Measurements from ENCODE around the gene RBM38.
"Not testable (repeated sequence)": the region's sequence is repeated elsewhere in the genome, so short reads cannot be mapped to it uniquely, and the experiment has no call there.

RBM38 gene

GRCh38 chr20:57428324-57429158, 37.3 kb downstream of the RBM38 start:
- no peak overlapping the region for H3K4me2 ChIP-seq (ENCODE audit: low read depth, low read length, poor library complexity, severe bottlenecking)
- H3K9me3 ChIP-seq (ENCODE audit: insufficient read depth, low read depth, low read length) = no peaks in the 10 kb centered on the region
- H4K20me1 ChIP-seq (ENCODE audit: insufficient read depth, low read length, poor library complexity, severe bottlenecking) = no peaks in the 10 kb centered on the region
- no peaks in the 10 kb centered on the region for H3K36me3 ChIP-seq (ENCODE audit: insufficient read depth, low read length)
- H3K27me3 ChIP-seq (ENCODE audit: insufficient read depth, low read length, poor library complexity, severe bottlenecking) = no peaks in the 10 kb centered on the region
- no peak for TF ChIP-seq EZH2phosphoT487 (IDR thresholded peaks at IDR 0.05; ENCODE audit: borderline replicate concordance)
- TF ChIP-seq, protein P1, sequence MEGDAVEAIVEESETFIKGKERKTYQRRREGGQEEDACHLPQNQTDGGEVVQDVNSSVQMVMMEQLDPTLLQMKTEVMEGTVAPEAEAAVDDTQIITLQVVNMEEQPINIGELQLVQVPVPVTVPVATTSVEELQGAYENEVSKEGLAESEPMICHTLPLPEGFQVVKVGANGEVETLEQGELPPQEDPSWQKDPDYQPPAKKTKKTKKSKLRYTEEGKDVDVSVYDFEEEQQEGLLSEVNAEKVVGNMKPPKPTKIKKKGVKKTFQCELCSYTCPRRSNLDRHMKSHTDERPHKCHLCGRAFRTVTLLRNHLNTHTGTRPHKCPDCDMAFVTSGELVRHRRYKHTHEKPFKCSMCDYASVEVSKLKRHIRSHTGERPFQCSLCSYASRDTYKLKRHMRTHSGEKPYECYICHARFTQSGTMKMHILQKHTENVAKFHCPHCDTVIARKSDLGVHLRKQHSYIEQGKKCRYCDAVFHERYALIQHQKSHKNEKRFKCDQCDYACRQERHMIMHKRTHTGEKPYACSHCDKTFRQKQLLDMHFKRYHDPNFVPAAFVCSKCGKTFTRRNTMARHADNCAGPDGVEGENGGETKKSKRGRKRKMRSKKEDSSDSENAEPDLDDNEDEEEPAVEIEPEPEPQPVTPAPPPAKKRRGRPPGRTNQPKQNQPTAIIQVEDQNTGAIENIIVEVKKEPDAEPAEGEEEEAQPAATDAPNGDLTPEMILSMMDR (conservative IDR thresholded peaks at IDR 0.05; ENCODE audit: low read length) = no peak
- H3K9me2 ChIP-seq (replicated peaks; ENCODE audit: low read depth, low read length) = no peaks in the 10 kb centered on the region
- H3F3A ChIP-seq (ENCODE audit: low read depth) = peaks cover 7% of the 10 kb centered on the region; the same call in 1 of the 2 replicates
- H2AFZ ChIP-seq (ENCODE audit: low read length) = no peak overlapping the region
- no peak overlapping the region for H3K9ac ChIP-seq (ENCODE audit: low read depth, low read length, poor library complexity, severe bottlenecking)
- H3K79me2 ChIP-seq (ENCODE audit: insufficient read depth, low read length) = no peaks in the 10 kb centered on the region
- H3K4me1 ChIP-seq (ENCODE audit: insufficient read depth, low read length, poor library complexity, severe bottlenecking) = peaks cover 35% of the 10 kb centered on the region
- H3K4me3 ChIP-seq (ENCODE audit: low read length, poor library complexity, severe bottlenecking) = no peak overlapping the region

DNA sequence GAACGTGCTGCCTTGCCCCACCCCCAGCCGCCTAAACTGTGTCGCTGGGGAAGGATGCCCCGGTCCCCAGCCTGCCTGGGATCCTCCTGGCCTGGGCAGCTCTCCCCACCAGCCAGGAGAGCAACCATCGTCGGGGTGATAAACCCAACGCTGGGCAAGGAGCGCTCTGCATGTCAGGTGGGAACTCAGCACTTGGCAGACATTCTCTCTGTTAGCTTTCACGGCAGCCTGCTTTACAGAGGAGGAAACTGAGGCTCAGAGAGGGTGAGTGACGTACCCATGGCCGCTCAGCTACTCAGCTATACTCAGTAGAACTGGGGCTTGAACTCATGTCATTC, 37.9 kb downstream of the RBM38 start:
- Histone ChIP-seq H3K36me3 (ENCODE audit: insufficient read depth, low read length) (no peaks in the 10 kb centered on the region), H3K9ac (ENCODE audit: low read depth, low read length, poor library complexity, severe bottlenecking) (no peak overlapping the region), H3F3A (ENCODE audit: low read depth) (peaks cover 8% of the 10 kb centered on the region; the same call in 1 of the 2 replicates), H3K9me2 (replicated peaks; ENCODE audit: low read depth, low read length) (no peaks in the 10 kb centered on the region), H2AFZ (ENCODE audit: low read length) (no peak overlapping the region), H3K4me1 (ENCODE audit: insufficient read depth, low read length, poor library complexity, severe bottlenecking) (peaks cover 41% of the 10 kb centered on the region), H3K4me2 (ENCODE audit: low read depth, low read length, poor library complexity, severe bottlenecking) (no peak overlapping the region), H4K20me1 (ENCODE audit: insufficient read depth, low read length, poor library complexity, severe bottlenecking) (no peaks in the 10 kb centered on the region), H3K27me3 (ENCODE audit: insufficient read depth, low read length, poor library complexity, severe bottlenecking) (no peaks in the 10 kb centered on the region), H3K4me3 (ENCODE audit: low read length, poor library complexity, severe bottlenecking) (no peak overlapping the region), H3K9me3 (ENCODE audit: insufficient read depth, low read depth, low read length) (no peaks in the 10 kb centered on the region), H3K79me2 (ENCODE audit: insufficient read depth, low read length) (no peaks in the 10 kb centered on the region)
- no peak for TF ChIP-seq EZH2phosphoT487 (IDR thresholded peaks at IDR 0.05; ENCODE audit: borderline replicate concordance)
- TF ChIP-seq, protein P1 (conservative IDR thresholded peaks at IDR 0.05; ENCODE audit: low read length) = no peak

DNA sequence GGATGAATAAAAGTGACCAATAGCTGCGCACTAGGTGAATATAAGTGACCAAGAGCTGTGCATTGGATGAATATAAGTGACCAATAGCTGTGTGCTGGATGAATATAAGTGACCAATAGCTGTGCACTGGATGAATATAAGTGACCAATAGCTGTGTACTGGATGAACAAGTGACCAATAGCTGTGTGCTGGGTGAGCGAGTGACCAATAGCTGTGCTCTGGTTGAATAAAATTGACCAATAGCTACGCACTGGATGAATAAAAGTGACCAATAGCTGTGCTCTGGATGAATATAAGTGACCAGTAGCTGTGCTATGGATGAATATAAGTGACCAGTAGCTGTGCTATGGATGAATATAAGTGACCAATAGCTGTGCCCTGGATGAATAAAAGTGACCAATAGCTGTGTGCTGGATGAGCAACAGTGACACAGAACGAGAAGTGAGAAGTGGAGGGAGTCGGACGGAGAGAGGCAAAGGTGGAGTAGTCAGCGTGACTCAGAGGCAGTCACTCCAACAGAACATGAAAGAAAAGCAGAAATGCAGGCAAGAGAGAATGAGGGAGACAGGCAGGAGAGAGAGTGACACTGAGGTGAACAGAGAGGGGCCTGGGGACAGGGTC, 38.5 kb downstream of the RBM38 start:
- H3K79me2 ChIP-seq (ENCODE audit: insufficient read depth, low read length) = no peaks in the 10 kb centered on the region
- H3K4me3 ChIP-seq (ENCODE audit: low read length, poor library complexity, severe bottlenecking) = no peak overlapping the region
- no peak overlapping the region for H3K9ac ChIP-seq (ENCODE audit: low read depth, low read length, poor library complexity, severe bottlenecking)
- no peaks in the 10 kb centered on the region for H4K20me1 ChIP-seq (ENCODE audit: insufficient read depth, low read length, poor library complexity, severe bottlenecking)
- no peaks in the 10 kb centered on the region for H3K36me3 ChIP-seq (ENCODE audit: insufficient read depth, low read length)
- no peak overlapping the region for H3K4me2 ChIP-seq (ENCODE audit: low read depth, low read length, poor library complexity, severe bottlenecking)
- no peaks in the 10 kb centered on the region for H3K27me3 ChIP-seq (ENCODE audit: insufficient read depth, low read length, poor library complexity, severe bottlenecking)
- no peaks in the 10 kb centered on the region for H3K9me2 ChIP-seq (replicated peaks; ENCODE audit: low read depth, low read length)
- H2AFZ ChIP-seq (ENCODE audit: low read length) = no peak overlapping the region
- H3K9me3 ChIP-seq (ENCODE audit: insufficient read depth, low read depth, low read length) = no peaks in the 10 kb centered on the region
- H3F3A ChIP-seq (ENCODE audit: low read depth) = peaks cover 8% of the 10 kb centered on the region; the same call in 1 of the 2 replicates
- peaks cover 47% of the 10 kb centered on the region for H3K4me1 ChIP-seq (ENCODE audit: insufficient read depth, low read length, poor library complexity, severe bottlenecking)
- TF ChIP-seq, protein P1 (conservative IDR thresholded peaks at IDR 0.05; ENCODE audit: low read length) = no peak
- TF ChIP-seq EZH2phosphoT487 (IDR thresholded peaks at IDR 0.05; ENCODE audit: borderline replicate concordance) = no peak

- H3K4me3 ChIP-seq (ENCODE audit: low read length, poor library complexity, severe bottlenecking); H3K79me2 ChIP-seq (ENCODE audit: insufficient read depth, low read length); H3F3A ChIP-seq (ENCODE audit: low read depth); H2AFZ ChIP-seq (ENCODE audit: low read length); H3K4me2 ChIP-seq (ENCODE audit: low read depth, low read length, poor library complexity, severe bottlenecking); H3K9ac ChIP-seq (ENCODE audit: low read depth, low read length, poor library complexity, severe bottlenecking); H3K9me3 ChIP-seq (ENCODE audit: insufficient read depth, low read depth, low read length); H3K27me3 ChIP-seq (ENCODE audit: insufficient read depth, low read length, poor library complexity, severe bottlenecking); H4K20me1 ChIP-seq (ENCODE audit: insufficient read depth, low read length, poor library complexity, severe bottlenecking); H3K36me3 ChIP-seq (ENCODE audit: insufficient read depth, low read length); H3K9me2 ChIP-seq (replicated peaks; ENCODE audit: low read depth, low read length): not testable (repeated sequence)
- peaks cover 48% of the 10 kb centered on the region for H3K4me1 ChIP-seq (ENCODE audit: insufficient read depth, low read length, poor library complexity, severe bottlenecking)
Measured at GRCh38 chr20:57430201-57430596, 39.0 kb downstream of the RBM38 start.
